GM12801 (cell line): ENCODE results near the gene HTRA3.

Experiments used
- TF ChIP-seq, protein P1 (sequence below): IDR thresholded peaks from one replicate; pipeline ENCODE4 v1.5.1; 2011; ENCODE audit warnings: control low read depth; ENCODE audit not compliant: insufficient read length; ENCODE audit errors: extremely low read depth

The HTRA3 gene

DNA sequence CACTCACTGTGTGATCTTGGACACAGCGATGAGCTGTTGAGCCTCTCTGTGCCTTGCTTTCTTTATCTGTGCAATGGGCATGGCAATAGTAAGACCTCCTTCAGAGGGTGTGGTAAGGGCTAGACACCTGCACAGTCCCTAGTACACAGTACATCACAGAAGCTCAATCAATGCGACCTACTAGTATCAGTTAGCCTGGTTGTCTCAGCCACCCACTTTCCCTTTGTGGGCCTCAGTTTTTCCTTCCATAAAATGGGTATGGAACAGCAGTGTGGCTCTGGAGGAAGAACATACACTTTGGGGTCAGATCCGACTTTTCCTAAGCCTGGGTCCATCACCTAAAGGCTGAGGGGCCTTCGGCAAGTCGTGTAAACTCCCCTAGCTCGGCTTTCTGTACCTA, 3.5 kb upstream of the HTRA3 start:
- TF ChIP-seq, protein P1, sequence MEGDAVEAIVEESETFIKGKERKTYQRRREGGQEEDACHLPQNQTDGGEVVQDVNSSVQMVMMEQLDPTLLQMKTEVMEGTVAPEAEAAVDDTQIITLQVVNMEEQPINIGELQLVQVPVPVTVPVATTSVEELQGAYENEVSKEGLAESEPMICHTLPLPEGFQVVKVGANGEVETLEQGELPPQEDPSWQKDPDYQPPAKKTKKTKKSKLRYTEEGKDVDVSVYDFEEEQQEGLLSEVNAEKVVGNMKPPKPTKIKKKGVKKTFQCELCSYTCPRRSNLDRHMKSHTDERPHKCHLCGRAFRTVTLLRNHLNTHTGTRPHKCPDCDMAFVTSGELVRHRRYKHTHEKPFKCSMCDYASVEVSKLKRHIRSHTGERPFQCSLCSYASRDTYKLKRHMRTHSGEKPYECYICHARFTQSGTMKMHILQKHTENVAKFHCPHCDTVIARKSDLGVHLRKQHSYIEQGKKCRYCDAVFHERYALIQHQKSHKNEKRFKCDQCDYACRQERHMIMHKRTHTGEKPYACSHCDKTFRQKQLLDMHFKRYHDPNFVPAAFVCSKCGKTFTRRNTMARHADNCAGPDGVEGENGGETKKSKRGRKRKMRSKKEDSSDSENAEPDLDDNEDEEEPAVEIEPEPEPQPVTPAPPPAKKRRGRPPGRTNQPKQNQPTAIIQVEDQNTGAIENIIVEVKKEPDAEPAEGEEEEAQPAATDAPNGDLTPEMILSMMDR, result no peak

DNA sequence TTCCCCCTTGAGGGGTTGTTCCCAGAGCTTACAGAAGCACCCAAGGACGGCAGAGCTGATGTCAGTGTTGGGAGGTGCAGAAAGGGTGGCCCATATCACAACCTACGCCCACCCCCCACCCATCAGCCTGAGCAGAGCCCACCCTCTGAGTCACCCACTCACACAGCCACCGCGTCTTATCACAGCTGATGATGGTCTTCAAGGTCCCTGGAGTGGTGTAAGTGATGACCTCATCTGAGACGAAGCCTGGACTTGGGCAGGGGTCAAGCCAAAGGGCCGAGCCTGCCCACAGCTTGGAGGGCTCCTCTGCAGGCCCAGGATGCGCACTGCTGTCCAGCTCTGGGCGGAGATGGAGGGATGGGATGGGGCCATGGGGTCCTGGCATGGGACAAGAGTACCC, 3.0 kb upstream of the HTRA3 start:
- TF ChIP-seq, protein P1, result no peak

DNA sequence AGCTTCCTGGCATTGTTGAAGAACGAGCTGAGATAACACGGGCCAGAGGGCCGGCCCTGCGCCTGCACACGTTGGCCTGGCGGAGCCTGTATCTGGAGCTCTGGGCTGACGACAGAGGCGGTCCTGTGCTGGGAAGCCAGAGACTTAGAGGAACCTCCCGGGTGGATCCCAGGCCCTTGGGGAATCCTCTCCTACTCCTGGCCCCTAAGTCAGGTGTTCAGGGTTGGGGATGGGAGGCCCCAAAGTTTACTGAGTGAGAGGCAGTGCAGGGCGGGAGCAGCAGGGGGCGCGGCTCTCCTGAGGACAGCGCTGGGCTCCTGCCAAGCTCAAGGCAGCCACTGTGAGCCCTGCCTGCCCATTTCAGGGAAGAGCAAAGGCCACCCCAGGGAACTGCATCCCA, 2.5 kb upstream of the HTRA3 start:
- TF ChIP-seq, protein P1, result no peak

DNA sequence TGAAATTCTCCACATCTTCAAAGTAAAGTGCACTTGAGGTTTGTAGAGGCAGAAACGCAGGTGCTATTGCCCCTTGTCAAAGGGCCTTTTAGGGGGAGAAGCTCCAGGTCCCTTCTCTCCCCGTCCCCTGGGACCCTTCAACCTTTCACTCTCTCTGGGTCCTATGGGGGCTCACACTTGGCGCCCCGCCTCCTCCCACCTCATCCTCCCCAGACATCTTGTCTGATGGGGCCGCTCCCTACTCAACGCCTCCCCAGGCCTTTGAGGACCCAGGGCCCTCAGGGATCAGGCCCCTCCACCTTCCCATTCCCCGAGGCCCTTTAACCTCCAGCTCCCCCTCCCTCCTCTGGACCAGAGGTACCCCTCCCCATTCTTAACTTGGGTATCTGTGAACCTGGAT, 1.3 kb upstream of the HTRA3 start:
- TF ChIP-seq, protein P1, result no peak

DNA sequence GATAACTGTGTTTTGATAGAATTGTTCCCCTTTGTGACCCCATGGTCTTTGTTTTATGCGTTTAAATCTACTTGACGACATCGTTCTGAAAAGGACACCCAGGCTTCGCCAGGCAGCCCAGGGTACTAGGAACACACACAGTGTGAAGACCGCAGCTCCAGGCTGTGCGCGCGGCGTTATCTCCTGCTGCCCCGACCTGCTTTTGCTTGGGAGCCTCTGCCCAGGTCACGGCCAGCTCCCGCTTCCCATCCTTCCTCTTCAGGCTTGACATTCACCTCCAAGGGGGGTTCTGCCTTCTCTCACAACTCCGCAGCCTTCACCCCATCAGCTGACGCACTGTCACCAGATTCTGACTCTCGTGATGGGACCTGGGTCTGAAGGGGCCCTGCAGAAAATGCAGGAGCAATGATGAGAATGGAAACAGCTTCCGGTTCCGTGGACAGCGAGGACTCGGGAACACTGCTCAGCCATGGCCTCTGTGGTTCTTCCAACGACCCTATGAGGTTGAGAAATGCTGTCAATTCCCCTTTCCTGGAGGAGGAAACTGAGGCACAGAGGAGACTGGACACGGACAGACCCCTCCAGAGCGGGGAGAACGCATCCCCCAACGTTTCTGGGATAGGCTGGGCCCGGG, 536 bp upstream of the HTRA3 start:
- TF ChIP-seq, protein P1, result no peak

DNA sequence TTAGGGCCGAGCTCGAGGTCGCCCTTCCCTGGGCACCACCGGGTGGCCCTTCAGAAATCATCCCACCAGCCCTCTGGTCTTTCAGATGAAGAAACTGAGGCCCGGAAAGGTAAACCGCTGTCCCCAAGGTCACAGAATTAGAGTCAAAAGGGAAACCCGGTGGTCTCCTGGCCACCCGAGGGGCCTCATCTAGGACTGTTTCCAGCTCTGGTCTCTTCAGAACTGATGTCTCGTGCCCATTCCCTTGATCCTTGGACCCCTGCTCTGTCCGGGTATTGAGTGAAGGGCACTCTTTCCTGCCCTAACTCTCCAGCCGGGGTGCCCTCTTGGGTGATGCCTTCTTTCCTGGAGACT, 841 bp downstream of the HTRA3 start:
- TF ChIP-seq, protein P1, result no peak

DNA sequence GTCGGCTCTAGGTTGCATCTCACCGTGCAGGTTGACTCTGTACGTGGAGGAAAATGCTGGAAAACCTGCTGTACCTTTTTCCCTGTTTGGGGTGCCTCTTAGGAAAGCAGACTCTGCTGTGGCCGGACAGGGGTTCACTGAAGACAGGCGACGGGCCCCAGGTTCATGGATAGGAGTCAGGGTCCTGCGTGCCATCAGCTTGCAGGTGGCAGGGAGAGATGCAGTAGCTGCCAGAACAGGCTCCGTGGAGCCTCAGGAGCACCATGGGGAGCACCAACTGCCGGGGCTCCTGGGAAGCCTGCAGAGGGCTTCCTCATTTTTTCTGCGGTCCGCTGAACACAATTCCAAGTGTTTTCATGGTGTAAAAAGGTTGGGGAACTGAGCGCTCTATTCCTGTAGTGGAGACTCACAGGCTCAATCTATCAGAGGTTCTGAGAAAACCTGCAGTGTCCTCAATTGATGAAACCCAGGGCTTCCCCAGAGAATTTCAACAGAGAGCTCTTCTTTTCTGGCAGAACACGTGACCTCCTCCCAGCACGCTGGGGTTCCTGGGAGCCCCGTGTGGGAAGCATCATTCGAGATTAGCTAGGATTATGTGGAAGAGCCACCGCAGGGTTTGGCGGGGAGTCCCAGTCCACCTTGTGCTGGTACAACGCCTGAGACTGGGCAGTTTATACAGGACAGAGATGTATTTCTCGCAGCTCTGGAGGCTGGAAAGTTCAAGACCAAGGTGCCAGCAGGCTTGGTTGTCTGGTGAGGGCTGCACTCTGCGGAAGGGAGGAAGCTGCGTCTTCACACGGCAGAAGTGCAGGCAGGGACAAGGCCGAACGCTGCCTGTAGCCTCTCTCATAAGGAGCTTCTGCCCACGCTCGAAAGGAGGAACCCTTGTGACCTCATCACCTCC, 1.6 kb downstream of the HTRA3 start:
- TF ChIP-seq, protein P1, result no peak
